Fibroblast of lung (primary cell): ENCODE results near the gene LIPF.

Experiments
- EZH2 ChIP-seq: IDR thresholded peaks from 2 replicates; pipeline ENCODE4 v1.5.1; 2012; ENCODE audit warnings: low read length, control low read depth, mild to moderate bottlenecking; ENCODE audit errors: missing control alignments
- TF ChIP-seq, protein P1 (sequence below), 2 donors: IDR thresholded peaks in 1 of 2; conservative IDR thresholded peaks in 1 of 2; 1 replicate in 1 of 2; 2 replicates in 1 of 2; pipeline ENCODE4 v1.5.1; 2011 to 2012; ENCODE audit warnings: low read length in 2 of 2, control low read depth in 1 of 2, inconsistent platforms in 1 of 2, low read depth in 1 of 2, mild to moderate bottlenecking in 1 of 2

DNA sequence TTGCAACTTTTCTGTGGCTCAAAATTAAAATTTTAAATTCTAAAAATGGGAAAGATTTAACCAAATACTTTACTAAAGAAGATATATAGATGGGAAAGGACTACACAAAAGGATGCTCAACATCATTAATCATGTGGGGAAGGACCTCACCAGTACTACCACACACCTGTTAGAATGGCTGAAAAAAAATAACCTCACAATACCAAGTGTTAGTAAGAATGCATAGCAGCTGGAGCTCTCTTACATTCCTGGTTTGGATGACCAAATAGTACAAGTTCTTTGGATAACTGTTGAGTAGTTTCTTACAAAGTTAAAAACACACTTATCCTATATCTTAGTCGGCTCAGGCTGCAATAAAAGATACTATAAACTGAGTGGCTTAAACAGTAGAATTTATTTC is 43.8 kb upstream of the LIPF start:
- TF ChIP-seq, protein P1, sequence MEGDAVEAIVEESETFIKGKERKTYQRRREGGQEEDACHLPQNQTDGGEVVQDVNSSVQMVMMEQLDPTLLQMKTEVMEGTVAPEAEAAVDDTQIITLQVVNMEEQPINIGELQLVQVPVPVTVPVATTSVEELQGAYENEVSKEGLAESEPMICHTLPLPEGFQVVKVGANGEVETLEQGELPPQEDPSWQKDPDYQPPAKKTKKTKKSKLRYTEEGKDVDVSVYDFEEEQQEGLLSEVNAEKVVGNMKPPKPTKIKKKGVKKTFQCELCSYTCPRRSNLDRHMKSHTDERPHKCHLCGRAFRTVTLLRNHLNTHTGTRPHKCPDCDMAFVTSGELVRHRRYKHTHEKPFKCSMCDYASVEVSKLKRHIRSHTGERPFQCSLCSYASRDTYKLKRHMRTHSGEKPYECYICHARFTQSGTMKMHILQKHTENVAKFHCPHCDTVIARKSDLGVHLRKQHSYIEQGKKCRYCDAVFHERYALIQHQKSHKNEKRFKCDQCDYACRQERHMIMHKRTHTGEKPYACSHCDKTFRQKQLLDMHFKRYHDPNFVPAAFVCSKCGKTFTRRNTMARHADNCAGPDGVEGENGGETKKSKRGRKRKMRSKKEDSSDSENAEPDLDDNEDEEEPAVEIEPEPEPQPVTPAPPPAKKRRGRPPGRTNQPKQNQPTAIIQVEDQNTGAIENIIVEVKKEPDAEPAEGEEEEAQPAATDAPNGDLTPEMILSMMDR (conservative IDR thresholded peaks at IDR 0.05 in 1 of 2, IDR thresholded peaks at IDR 0.05 in 1 of 2; ENCODE audit: low read depth in 1 of 2, low read length in 2 of 2), result no peak
- no peak for TF ChIP-seq EZH2
